DND-41 (cell line): Measurements from ENCODE around the gene UPF1.

Experiments used
- CTCF ChIP-seq: IDR thresholded peaks from 2 replicates; pipeline ENCODE4 v1.5.1; 2012; ENCODE audit warnings: borderline replicate concordance, low read length, moderate library complexity, mild to moderate bottlenecking; ENCODE audit not compliant: poor library complexity, severe bottlenecking; ENCODE audit errors: extremely low read depth
- EZH2 ChIP-seq: IDR thresholded peaks from 3 replicates; pipeline ENCODE4 v1.6.1; 2012; ENCODE audit warnings: borderline replicate concordance, low read depth, mild to moderate bottlenecking, moderate library complexity, low read length, inconsistent platforms; ENCODE audit not compliant: severe bottlenecking

- TF ChIP-seq CTCF (no peak), EZH2 (no peak)
Measured at GRCh38 chr19:18791315-18791678, 40.5 kb upstream of the UPF1 start.
